Tibial artery (tissue), 4 donors: ENCODE measurements around the gene TRDN.

Source experiments
- DNase-seq, 2 donors: peaks; one replicate each; pipeline ENCODE4 v3.0.0-alpha.2; 2019
- H3K27ac ChIP-seq, 2 donors: fragments of 200-600 bp; sonication (generic) in 1 of 2; 1 replicate in 1 of 2; 2 replicates in 1 of 2; pipeline ENCODE4 v1.5.1; 2018 to 2019; ENCODE audit warnings: mild to moderate bottlenecking in 1 of 2
- H3K27me3 ChIP-seq, 2 donors: fragments of 200-600 bp; sonication (generic) in 1 of 2; one replicate each; pipeline versions ENCODE4 v1.5.1 to v1.6.0; 2016 to 2019
- H3K36me3 ChIP-seq, 3 donors: fragments of 200-600 bp; sonication (generic) in 2 of 3; one replicate each; pipeline ENCODE4 v1.5.1; 2016 to 2019; ENCODE audit warnings: mild to moderate bottlenecking in 2 of 3
- H3K4me1 ChIP-seq, 4 donors: fragments of 200-600 bp; sonication (generic) in 2 of 4; 1 replicate in 3 of 4; 2 replicates in 1 of 4; pipeline ENCODE4 v1.5.1; 2016 to 2019
- H3K4me3 ChIP-seq, 2 donors: fragments of 200-600 bp; sonication (generic) in 1 of 2; 1 replicate in 1 of 2; 2 replicates in 1 of 2; pipeline ENCODE4 v1.5.1; 2018 to 2019; ENCODE audit warnings: mild to moderate bottlenecking in 2 of 2
- H3K9me3 ChIP-seq, 3 donors: fragments of 200-600 bp; sonication (generic) in 1 of 3; one replicate each; pipeline ENCODE4 v1.5.1; 2016 to 2019
- CTCF ChIP-seq, 2 experiments: fragments of 200-600 bp in 1 of 2; fragments of 450-650 bp in 1 of 2; IDR thresholded peaks; one replicate each; pipeline ENCODE4 v1.5.1; 2017 to 2019; ENCODE audit warnings: antibody characterized with exemption in 2 of 2, mild to moderate bottlenecking in 1 of 2, moderate library complexity in 1 of 2
- intact Hi-C: fragments of 100-400 bp; cut with DNase I; formaldehyde crosslinking; loops from one replicate; pipeline ENCODE4 v1.15.0; 2023; ENCODE audit warnings: low total_unique reads

Gene TRDN

GRCh38 chr6:123295672-123296071 is 341.1 kb downstream of the TRDN start:
- no peak for DNase-seq
- H3K4me1 ChIP-seq, result no peaks in the 10 kb centered on the region

DNA sequence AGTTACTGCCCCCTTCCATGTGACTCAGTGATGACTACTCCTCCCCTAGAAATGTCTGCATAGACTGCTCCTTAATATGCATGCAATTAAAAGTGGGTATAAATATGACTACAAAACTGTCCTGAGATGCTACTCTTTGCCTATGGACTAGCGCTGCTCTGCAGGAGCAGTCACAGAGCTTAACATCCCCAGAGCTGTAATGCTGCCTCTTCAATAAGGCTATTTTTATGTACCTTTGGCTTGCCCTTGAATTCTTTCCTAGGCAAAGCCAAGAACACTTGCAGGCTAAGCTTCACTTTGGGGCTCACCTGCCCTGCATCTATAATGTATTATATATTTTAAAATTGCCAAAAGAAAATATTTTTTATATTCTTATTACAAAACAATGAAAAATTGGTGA is 341.6 kb downstream of the TRDN start:
- H3K27ac ChIP-seq, result no peak overlapping the region
- TF ChIP-seq CTCF (IDR thresholded peaks at IDR 0.05), result no peak

More at GRCh38 chr6:123295672-123296071, 341.1 kb downstream of the TRDN start:
- no peak overlapping the region for H3K27ac ChIP-seq
- TF ChIP-seq CTCF (IDR thresholded peaks at IDR 0.05), result no peak
- H3K27me3 ChIP-seq, result no peaks in the 10 kb centered on the region
- H3K4me3 ChIP-seq, result no peak overlapping the region
- no peaks in the 10 kb centered on the region for H3K9me3 ChIP-seq
- intact Hi-C loops, result no loop called here
- H3K36me3 ChIP-seq, result no peaks in the 10 kb centered on the region

DNA sequence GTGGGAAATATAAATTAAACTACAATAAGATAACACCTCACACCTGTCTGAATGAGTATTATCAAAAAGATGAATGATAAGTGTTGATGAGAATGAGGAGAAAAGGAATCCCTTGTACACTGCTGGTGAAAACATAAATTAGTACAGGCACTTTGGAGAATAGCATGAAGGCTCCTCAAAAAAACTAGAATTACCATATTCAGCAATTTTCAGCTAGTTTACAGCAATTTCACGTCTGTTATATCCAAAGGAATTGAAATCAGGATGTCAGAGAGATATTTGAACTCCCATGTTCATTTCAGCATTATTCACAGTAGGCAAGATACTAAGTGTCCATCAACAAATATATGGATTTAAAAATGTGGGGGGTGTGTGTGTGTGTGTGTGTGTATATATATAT is 348.1 kb downstream of the TRDN start:
- Histone ChIP-seq H3K4me3 (no peak overlapping the region), H3K9me3 (no peaks in the 10 kb centered on the region), H3K27ac (no peak overlapping the region), H3K36me3 (no peaks in the 10 kb centered on the region), H3K4me1 (no peaks in the 10 kb centered on the region), H3K27me3 (no peaks in the 10 kb centered on the region)
- TF ChIP-seq CTCF (IDR thresholded peaks at IDR 0.05), result no peak
- no peak for DNase-seq
- intact Hi-C loops, result no loop called here

More for the DNA sequence above, 341.6 kb downstream of the TRDN start:
- Histone ChIP-seq H3K9me3 (no peaks in the 10 kb centered on the region), H3K4me3 (no peak overlapping the region), H3K4me1 (no peaks in the 10 kb centered on the region), H3K36me3 (no peaks in the 10 kb centered on the region), H3K27me3 (no peaks in the 10 kb centered on the region)
- no peak for DNase-seq
- intact Hi-C loops, result no loop called here

DNA sequence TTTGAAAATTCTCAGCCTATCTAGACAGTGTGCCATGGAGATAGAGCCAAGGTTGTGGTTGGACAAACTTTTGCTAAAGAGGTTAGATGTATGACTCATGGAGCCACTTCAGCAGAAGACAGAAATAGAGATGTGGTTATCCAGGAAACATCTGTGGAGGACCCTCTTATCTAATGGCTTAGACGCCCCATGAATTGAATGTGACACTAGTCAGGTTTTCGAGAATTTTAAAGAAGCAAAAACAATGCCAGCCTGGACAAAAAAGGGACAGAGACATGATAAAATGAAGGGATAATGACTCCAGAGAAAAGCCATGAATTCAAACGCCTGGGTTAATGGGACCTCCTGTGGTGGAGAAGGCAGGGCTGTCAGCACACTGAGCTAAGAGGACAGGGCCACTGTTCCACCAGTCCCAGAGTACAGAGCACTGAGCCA is 360.2 kb downstream of the TRDN start:
- no peak for DNase-seq
- no peaks in the 10 kb centered on the region for H3K36me3 ChIP-seq
- intact Hi-C loops, result no loop called here
- no peaks in the 10 kb centered on the region for H3K9me3 ChIP-seq
- no peak overlapping the region for H3K4me3 ChIP-seq
- no peak for TF ChIP-seq CTCF (IDR thresholded peaks at IDR 0.05)
- H3K27ac ChIP-seq, result no peak overlapping the region
- no peaks in the 10 kb centered on the region for H3K4me1 ChIP-seq
- no peaks in the 10 kb centered on the region for H3K27me3 ChIP-seq

- H3K27ac ChIP-seq, result no peak overlapping the region
- no peaks in the 10 kb centered on the region for H3K4me1 ChIP-seq
- intact Hi-C loops, result no loop called here
- no peaks in the 10 kb centered on the region for H3K9me3 ChIP-seq
- TF ChIP-seq CTCF (IDR thresholded peaks at IDR 0.05), result no peak
- DNase-seq, result no peak
- no peaks in the 10 kb centered on the region for H3K27me3 ChIP-seq
- no peaks in the 10 kb centered on the region for H3K36me3 ChIP-seq
- no peak overlapping the region for H3K4me3 ChIP-seq
Observed at GRCh38 chr6:123263981-123264380, 372.8 kb downstream of the TRDN start.

DNA sequence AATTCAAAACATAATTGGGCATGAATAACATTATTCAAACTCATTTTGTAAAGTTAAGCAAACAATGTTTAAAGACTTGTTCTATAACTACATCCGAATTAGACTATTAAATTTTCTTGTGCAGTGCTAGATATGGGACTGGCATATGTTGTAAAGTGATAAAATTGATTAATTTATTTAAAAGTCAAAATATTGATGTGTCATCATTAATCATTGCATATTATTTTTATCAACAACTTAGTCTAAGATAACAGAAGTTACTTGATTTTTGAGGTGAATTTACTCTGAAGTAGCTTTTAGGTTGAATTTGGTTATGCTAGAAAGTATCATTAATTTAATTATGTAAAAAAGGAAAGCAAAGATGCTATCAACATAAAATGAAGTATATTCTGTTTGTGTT is 396.1 kb downstream of the TRDN start:
- no peaks in the 10 kb centered on the region for H3K36me3 ChIP-seq
- no peak overlapping the region for H3K4me3 ChIP-seq
- no peak overlapping the region for H3K27ac ChIP-seq
- DNase-seq, result no peak
- no peaks in the 10 kb centered on the region for H3K9me3 ChIP-seq
- no peak for TF ChIP-seq CTCF (IDR thresholded peaks at IDR 0.05)
- H3K27me3 ChIP-seq, result no peaks in the 10 kb centered on the region
- intact Hi-C loops, result no loop called here
- H3K4me1 ChIP-seq, result no peaks in the 10 kb centered on the region
